Ectodermal cell (in vitro differentiated cells): ENCODE data around the gene XXYLT1.

Experiments
- H3K27ac ChIP-seq: 2 replicates; pipeline ENCODE4 v1.7.0; 2013; ENCODE audit warnings: mild to moderate bottlenecking, low read depth, low read length; ENCODE audit not compliant: insufficient read depth, poor library complexity, severe bottlenecking
- H3K27me3 ChIP-seq: 2 replicates; pipeline ENCODE4 v1.7.0; 2013; ENCODE audit warnings: mild to moderate bottlenecking, low read length; ENCODE audit not compliant: insufficient read depth, control insufficient read depth, poor library complexity, severe bottlenecking
- H3K36me3 ChIP-seq: one replicate; pipeline ENCODE4 v1.7.0; 2013; ENCODE audit warnings: low read length; ENCODE audit not compliant: control insufficient read depth, insufficient read depth
- H3K4me1 ChIP-seq: one replicate; pipeline ENCODE4 v1.7.0; 2013; ENCODE audit warnings: low read length; ENCODE audit not compliant: control insufficient read depth, insufficient read depth
- H3K4me3 ChIP-seq: 2 replicates; pipeline ENCODE4 v1.7.0; 2013; ENCODE audit warnings: low read depth, low read length, control low read depth; ENCODE audit not compliant: insufficient read depth
- H3K9me3 ChIP-seq: 2 replicates; pipeline ENCODE4 v1.7.0; 2013; ENCODE audit warnings: mild to moderate bottlenecking, low read length, moderate library complexity; ENCODE audit not compliant: control insufficient read depth
- WGBS, 2 experiments: methylation state at CpG; one replicate each; pipeline ENCODE4 v1.1.7; 2013; ENCODE audit warnings: missing lambda C conversion rate in 2 of 2; 5-methylcytosine and 5-hydroxymethylcytosine counted together

The XXYLT1 gene

DNA sequence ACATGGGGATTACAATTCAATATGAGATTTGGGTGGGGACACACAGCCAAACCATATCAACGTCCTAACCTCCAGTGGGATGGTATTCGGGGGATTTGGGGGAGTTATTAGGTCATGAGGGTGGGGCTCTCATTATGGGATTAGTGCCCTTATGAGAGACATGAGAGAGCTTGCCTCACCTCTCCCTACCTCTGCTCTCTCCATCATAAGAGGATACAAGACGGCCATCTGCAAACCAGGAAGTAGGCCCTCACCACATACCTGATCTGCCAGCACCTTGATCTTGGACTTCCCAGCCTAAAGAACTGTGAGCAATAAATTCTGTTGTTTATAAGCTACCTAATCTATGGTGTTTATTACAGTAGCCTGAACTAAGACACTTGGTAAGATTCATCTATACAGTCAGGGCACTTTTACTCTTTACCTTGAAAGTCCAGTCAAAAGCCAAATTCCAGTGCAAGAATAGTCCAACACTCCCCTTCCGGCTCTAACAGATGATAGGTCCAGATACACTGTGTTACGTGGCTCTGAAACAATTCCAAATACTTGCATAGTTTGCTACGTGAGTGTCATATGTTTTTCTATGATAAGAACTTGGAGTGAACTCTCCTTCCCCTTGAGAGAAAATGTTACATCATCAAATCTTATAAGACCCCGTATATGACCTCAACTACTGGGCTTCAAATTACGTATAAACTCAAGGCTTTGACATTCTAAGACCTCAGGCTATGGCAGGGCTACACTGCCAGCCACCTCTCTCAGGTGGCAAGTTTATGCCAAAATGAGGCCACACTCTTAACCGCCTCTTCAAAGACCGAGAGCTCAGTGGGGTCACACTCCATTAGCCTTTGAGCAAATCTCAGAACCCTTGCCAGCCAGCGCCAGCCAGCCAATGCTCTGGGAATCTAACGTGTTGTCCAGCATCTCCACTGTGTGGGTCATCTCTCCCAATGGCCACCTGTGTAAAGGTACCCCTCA, 129.9 kb downstream of the XXYLT1 start:
- H3K27me3 ChIP-seq: no peaks in the 10 kb centered on the region
- H3K4me1 ChIP-seq: no peaks in the 10 kb centered on the region
- no peaks in the 10 kb centered on the region for H3K36me3 ChIP-seq
- no peaks in the 10 kb centered on the region for H3K9me3 ChIP-seq
- no peak overlapping the region for H3K27ac ChIP-seq
- no peak overlapping the region for H3K4me3 ChIP-seq
- 94 to 96% methylated on average over 10 to 12 of the region's 12 CpGs for WGBS, 2 experiments

DNA sequence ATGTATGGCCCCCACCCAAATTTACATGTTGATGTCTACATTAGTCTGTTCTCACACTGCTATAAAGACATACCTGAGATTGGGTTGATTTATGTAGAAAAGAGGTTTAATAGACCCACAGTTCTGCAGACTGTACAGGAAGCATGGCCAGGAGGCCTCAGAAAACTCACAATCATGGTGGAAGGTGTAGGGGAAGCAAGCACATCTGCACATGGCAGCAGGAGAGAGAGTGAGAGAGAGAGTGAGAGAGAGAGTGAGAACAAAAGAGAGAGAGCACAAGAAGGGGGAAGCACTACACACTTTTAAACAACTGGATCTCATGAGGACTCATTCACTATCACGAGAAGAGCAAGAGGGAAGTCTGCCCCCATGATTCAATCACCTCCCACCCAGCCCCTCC, 130.5 kb downstream of the XXYLT1 start:
- Histone ChIP-seq H3K27me3 (no peaks in the 10 kb centered on the region), H3K4me3 (no peak overlapping the region), H3K36me3 (no peaks in the 10 kb centered on the region), H3K27ac (no peak overlapping the region), H3K9me3 (no peaks in the 10 kb centered on the region), H3K4me1 (no peaks in the 10 kb centered on the region)
- WGBS, 2 experiments: 100% methylated on average over 1 of the region's 1 CpG; no CpG with 5 or more reads in 1 of the 2 experiments

DNA sequence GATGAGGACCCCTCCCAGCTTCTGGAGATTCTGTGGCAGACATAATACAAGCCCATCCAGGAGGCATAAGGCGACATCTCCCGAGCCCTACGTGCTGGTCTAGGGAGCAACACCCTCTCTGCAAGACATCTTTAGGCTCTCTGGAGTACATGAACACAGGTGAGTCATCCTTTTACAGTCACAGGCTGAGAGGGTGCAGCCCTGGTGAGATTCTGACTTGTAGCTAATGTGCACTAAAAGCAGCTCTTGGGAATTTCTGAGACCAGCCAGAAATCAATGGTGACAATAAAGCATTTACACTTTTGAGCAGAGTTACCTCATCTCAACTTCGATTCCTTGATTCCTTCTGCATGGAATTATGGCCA, 131.1 kb downstream of the XXYLT1 start:
- H3K27me3 ChIP-seq: no peaks in the 10 kb centered on the region
- H3K4me3 ChIP-seq: no peak overlapping the region
- H3K36me3 ChIP-seq: no peaks in the 10 kb centered on the region
- H3K4me1 ChIP-seq: no peaks in the 10 kb centered on the region
- no peak overlapping the region for H3K27ac ChIP-seq
- H3K9me3 ChIP-seq: no peaks in the 10 kb centered on the region
- WGBS, 2 experiments: 92 to 95% methylated on average over 4 of the region's 4 CpGs

DNA sequence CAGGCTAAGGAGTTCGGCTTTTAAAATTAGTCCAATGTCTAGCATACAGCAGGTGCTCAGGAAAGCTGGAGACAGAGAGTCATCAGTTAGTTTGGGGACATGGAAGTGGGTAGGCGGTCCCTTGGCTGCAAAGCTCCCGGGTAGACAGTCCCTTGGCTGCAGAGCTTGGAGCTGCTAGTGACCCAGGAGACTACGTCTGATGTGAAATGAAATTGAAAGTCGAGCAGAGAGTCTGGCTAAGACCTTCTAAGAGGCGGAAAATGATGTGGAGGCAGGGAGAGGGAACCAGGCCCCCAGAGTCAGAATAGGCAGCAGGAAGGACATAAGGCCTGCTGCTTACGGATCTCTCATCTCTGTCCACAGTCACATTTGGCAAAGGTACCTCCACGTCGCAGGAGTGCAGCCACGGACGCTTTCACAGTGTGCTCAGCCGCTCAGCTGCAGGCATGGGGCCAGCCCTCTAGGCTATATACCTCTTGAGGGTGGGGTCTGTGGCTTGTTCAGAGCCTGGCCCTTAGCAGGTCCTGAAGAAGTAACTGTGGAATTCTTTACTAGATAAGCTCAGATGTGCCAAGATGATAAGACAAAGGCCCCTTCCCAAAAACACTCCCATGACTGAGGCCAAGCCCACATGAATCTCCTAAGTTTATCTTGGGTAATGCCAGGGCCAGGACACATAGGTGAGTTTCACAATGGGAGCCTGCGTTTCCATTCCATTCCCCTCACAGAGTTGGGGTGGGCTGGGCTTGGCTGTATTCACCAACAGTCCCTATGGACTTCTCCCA, 131.7 kb downstream of the XXYLT1 start:
- H3K27me3 ChIP-seq: no peaks in the 10 kb centered on the region
- no peak overlapping the region for H3K27ac ChIP-seq
- no peaks in the 10 kb centered on the region for H3K9me3 ChIP-seq
- no peaks in the 10 kb centered on the region for H3K4me1 ChIP-seq
- H3K4me3 ChIP-seq: no peak overlapping the region
- WGBS, 2 experiments: 91 to 92% methylated on average over 13 of the region's 13 CpGs
- H3K36me3 ChIP-seq: no peaks in the 10 kb centered on the region

DNA sequence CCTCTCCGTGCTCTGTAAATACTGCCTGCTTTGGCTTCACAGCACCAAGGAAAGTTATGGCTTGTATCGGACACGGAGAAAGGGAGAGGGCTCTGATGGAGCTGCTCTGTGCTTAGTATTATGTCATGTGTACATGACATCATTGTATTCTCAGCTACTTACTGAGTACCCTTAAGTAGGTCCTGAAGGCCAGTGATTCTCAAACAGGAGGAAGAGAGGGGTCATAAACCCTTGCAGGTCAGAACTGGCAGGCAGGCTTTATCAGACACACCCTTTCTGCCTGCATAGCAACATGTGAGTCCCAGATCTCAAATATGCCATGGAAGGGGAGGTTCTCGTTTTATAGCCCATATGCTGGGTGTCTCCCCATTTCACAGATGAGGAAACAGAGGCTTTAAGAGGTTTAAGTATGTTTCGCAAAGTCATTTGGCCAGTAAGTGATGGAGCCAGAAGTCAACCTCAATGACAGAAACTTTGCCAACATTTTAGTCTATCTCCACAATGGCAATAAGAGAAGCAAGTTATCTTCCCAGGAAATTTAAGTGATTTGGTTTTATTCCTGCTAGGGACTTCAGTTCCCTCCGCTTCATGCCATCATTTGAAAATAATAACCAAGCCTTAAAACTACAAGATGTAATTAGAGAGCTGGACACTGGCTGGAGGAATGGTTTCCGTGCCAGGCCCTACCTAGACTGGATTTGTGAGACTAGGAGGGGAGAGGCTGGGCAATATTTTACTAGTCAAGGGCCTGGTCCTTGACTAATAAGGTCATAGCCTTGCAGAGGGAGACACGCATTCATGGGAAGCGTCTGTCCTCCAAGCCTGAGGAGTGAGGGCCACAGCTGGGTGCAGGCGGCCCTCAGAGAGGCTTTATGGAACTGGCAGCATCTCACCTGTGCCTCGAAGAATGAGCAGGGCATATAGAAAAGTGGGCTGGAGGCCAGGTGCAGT, 133.0 kb downstream of the XXYLT1 start:
- Histone ChIP-seq H3K27me3 (no peaks in the 10 kb centered on the region), H3K9me3 (no peaks in the 10 kb centered on the region), H3K27ac (no peak overlapping the region), H3K4me3 (no peak overlapping the region), H3K4me1 (no peaks in the 10 kb centered on the region), H3K36me3 (no peaks in the 10 kb centered on the region)
- WGBS, 2 experiments: 94% methylated on average over 10 to 11 of the region's 11 CpGs

DNA sequence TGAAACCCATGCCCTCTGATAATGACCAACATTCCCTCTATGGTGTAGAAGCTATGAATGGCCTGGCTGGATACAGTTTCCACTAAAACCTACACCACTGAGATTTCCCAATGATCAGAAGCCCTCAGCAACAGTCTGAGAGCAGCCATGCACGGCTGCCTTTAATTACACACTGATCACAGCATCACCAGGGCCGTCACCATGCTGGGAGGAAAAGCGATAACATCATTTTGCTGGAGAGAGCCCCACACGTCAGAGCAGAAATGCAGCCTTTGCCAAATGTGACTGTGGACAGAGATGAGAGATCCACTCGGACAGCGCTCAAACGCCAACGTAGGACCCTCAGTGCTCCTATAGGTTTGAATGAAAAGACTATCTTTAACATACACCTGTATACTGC, 135.0 kb downstream of the XXYLT1 start:
- Histone ChIP-seq H3K27ac (no peak overlapping the region), H3K27me3 (no peaks in the 10 kb centered on the region), H3K9me3 (no peaks in the 10 kb centered on the region), H3K36me3 (no peaks in the 10 kb centered on the region), H3K4me3 (no peak overlapping the region), H3K4me1 (no peaks in the 10 kb centered on the region)
- WGBS, 2 experiments: 90% methylated on average over 8 of the region's 8 CpGs

DNA sequence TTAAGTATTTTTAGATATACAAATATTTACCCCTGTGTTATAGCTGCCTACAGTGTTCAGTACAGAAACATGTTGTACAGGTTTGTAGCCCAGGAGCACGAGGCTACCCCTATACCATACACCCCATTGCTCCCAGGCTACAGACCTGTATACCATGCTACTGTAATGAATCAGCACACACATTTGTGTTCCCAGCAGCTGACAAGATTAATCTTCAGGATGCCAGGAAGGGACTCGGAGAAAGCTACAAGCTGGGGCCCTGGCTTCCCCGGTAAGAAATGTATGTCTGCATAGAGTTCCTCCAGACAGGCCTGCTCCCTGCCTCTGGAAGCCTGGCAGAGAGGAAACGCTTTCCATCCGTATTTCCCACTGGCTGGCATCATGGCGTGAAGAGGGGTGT, 136.5 kb downstream of the XXYLT1 start:
- no peak overlapping the region for H3K4me3 ChIP-seq

DNA sequence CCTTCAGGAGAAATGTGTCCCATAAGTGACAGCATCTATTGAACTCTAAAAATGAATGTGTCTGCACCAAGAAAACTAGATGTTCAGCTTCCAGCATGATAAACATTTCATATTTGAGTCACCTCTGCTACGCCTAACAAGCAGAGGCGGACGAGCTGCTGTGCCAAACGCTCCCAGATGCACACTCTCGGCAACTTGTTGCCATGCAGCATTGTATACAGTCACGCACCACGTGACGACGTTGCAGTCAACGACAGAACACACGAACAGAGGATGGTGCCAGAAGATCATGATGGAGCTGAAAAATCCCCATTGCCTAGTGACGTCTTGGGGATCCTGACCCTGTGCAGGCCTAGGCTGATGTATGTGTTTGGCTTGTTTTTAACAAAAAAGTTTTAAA, 137.5 kb downstream of the XXYLT1 start:
- 94% methylated on average over 12 of the region's 12 CpGs for WGBS, 2 experiments

More for the DNA sequence above, 136.5 kb downstream of the XXYLT1 start:
- no peaks in the 10 kb centered on the region for H3K9me3 ChIP-seq
- H3K27ac ChIP-seq: no peak overlapping the region
- H3K36me3 ChIP-seq: no peaks in the 10 kb centered on the region
- H3K27me3 ChIP-seq: no peaks in the 10 kb centered on the region
- 94 to 98% methylated on average over 6 of the region's 6 CpGs for WGBS, 2 experiments
- H3K4me1 ChIP-seq: no peaks in the 10 kb centered on the region

DNA sequence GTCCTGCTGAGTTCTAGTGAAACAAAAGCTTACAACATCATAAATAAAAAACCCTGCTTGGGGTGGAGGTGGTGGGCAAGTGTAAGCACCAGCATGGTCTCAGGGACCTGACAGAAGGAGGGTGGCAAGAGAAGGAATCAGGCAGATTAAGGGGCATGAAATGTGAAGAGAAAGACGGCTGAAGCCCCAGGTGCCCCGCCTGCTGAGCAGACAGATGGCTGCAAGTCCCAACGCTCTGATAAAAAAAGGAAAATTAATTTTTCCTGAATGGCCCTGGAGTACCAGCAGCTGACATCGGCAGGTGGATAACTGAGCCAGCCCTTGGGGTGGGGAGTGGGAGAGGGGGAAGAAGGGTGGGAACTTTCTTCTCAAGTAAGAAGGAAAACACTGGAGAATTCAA, 137.9 kb downstream of the XXYLT1 start:
- H3K27ac ChIP-seq: no peak overlapping the region
- H3K36me3 ChIP-seq: no peaks in the 10 kb centered on the region
- no peaks in the 10 kb centered on the region for H3K4me1 ChIP-seq
- H3K4me3 ChIP-seq: no peak overlapping the region
- 87 to 88% methylated on average over 4 of the region's 4 CpGs for WGBS, 2 experiments
- H3K9me3 ChIP-seq: no peaks in the 10 kb centered on the region
- H3K27me3 ChIP-seq: no peaks in the 10 kb centered on the region

More for the DNA sequence above, 137.5 kb downstream of the XXYLT1 start:
- Histone ChIP-seq H3K27ac (no peak overlapping the region), H3K4me1 (no peaks in the 10 kb centered on the region), H3K36me3 (no peaks in the 10 kb centered on the region), H3K9me3 (no peaks in the 10 kb centered on the region), H3K4me3 (no peak overlapping the region), H3K27me3 (no peaks in the 10 kb centered on the region)
